Pulmonary artery endothelial cell (primary cell): Measurements from ENCODE around the gene IFRD2. TPM values are rescaled to one million over a fixed set of nuclear protein-coding genes. Genes with fewer than 3 reads are reported as not detected.

Experiments used
- DNase-seq: peaks from one replicate; pipeline ENCODE4 v3.0.0-alpha.2; 2011; ENCODE audit warnings: low read depth, low spot score
- total RNA-seq: library from RNA; depleted of rRNA; stranded (reverse); fragments of >200 nt; gene quantifications from 2 replicates; pipeline ENCODE4 v1.2.3, GENCODE V29; 2014

The IFRD2 gene
- total RNA-seq, 1 donor from 2014 or later: 148 TPM

- no peak for DNase-seq
Measured at GRCh38 chr3:50302095-50303012, 10.1 kb upstream of the IFRD2 start.

GRCh38 chr3:50300681-50301254 lies 8.5 kb upstream of the IFRD2 start:
- no peak for DNase-seq

GRCh38 chr3:50299929-50300680 lies 7.9 kb upstream of the IFRD2 start:
- no peak for DNase-seq

- DNase-seq: no peak
Measured at GRCh38 chr3:50299638-50299928, 7.4 kb upstream of the IFRD2 start.

- DNase-seq: peak; percentile 98
Measured at GRCh38 chr3:50298836-50299637, 6.8 kb upstream of the IFRD2 start, which contains the start of the genes HYAL3 and NAA80. Gene HYAL3 (minus strand): TSS chr3:50299405. CDS start chr3:50295602, 3,803 bp downstream. Gene NAA80 (minus strand): TSS chr3:50299405. CDS start chr3:50297463, 1,942 bp downstream.

- DNase-seq: no peak
Measured at GRCh38 chr3:50297896-50298725, 5.9 kb upstream of the IFRD2 start.

- no peak for DNase-seq
Measured at GRCh38 chr3:50297384-50297775, 5.2 kb upstream of the IFRD2 start.

- no peak for DNase-seq
Measured at GRCh38 chr3:50296721-50297383, 4.6 kb upstream of the IFRD2 start.

GRCh38 chr3:50295553-50296431 lies 3.6 kb upstream of the IFRD2 start:
- DNase-seq: no peak

GRCh38 chr3:50294492-50295403 lies 2.5 kb upstream of the IFRD2 start:
- DNase-seq: no peak

GRCh38 chr3:50294089-50294488 lies 1.9 kb upstream of the IFRD2 start:
- no peak for DNase-seq

GRCh38 chr3:50293079-50293801 lies 1.0 kb upstream of the IFRD2 start:
- no peak for DNase-seq

- DNase-seq: no peak
Measured at GRCh38 chr3:50290161-50290641, 2.0 kb downstream of the IFRD2 start.

- no peak for DNase-seq
Measured at GRCh38 chr3:50289130-50289529, 3.1 kb downstream of the IFRD2 start.

- no peak for DNase-seq
Measured at GRCh38 chr3:50288387-50289007, 3.7 kb downstream of the IFRD2 start.

- no peak for DNase-seq
Measured at GRCh38 chr3:50287262-50287661, 5.0 kb downstream of the IFRD2 start.
